Sigmoid colon (tissue), 4 donors: ENCODE data around the gene ZNF716.

Experiments
- EP300 ChIP-seq, 4 donors: sonication (generic); formaldehyde crosslinking; IDR thresholded peaks; one replicate each; pipeline ENCODE4 v1.6.1; 2017; ENCODE audit warnings: antibody characterized with exemption in 4 of 4
- POLR2AphosphoS5 ChIP-seq, 4 donors: sonication (generic); formaldehyde crosslinking; IDR thresholded peaks; one replicate each; pipeline ENCODE4 v1.6.1; 2017; ENCODE audit warnings: antibody characterized with exemption in 4 of 4
- TF ChIP-seq, protein P1 (sequence below), 4 experiments: fragments of 450-650 bp in 3 of 4; fragments of 200-600 bp in 1 of 4; IDR thresholded peaks; one replicate each; pipeline ENCODE4 v1.5.1; 2016 to 2019; ENCODE audit warnings: antibody characterized with exemption in 4 of 4, mild to moderate bottlenecking in 3 of 4, moderate library complexity in 2 of 4

DNA sequence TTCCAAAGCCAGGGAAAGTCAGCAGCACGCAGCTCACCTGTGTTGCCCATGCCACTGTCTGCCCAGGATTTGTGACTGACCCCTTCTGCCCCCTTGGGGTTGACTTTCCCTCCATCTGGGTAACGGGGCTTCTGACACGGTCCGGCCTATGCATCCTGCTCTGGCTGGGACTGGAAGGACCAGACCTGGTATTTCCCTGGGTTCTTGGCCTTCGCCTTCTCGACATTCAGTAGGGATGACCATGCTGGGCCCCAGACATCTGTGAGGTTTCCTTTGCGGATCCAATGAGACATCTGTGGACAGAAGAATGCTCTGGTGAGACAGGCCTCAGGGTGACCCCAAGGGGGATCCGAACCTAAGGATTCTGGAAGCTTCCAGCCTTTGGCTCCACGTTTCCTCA lies 34.2 kb upstream of the ZNF716 start:
- TF ChIP-seq EP300 (IDR thresholded peaks at IDR 0.05), result no peak
- no peak for TF ChIP-seq POLR2AphosphoS5 (IDR thresholded peaks at IDR 0.05)
- TF ChIP-seq, protein P1, sequence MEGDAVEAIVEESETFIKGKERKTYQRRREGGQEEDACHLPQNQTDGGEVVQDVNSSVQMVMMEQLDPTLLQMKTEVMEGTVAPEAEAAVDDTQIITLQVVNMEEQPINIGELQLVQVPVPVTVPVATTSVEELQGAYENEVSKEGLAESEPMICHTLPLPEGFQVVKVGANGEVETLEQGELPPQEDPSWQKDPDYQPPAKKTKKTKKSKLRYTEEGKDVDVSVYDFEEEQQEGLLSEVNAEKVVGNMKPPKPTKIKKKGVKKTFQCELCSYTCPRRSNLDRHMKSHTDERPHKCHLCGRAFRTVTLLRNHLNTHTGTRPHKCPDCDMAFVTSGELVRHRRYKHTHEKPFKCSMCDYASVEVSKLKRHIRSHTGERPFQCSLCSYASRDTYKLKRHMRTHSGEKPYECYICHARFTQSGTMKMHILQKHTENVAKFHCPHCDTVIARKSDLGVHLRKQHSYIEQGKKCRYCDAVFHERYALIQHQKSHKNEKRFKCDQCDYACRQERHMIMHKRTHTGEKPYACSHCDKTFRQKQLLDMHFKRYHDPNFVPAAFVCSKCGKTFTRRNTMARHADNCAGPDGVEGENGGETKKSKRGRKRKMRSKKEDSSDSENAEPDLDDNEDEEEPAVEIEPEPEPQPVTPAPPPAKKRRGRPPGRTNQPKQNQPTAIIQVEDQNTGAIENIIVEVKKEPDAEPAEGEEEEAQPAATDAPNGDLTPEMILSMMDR (IDR thresholded peaks at IDR 0.05), result no peak
